Measurements from ENCODE around the gene LMO1.
A peak's percentile ranks its signal among the peaks of the same experiment; 100 is the strongest.

LMO1 gene

GRCh38 chr11:8248786-8249185 lies 14.9 kb downstream of the LMO1 start:
- ATAC-seq: no peak
- no peak for TF ChIP-seq RARB (CRISPR knock-in tag; IDR thresholded peaks at IDR 0.05)
- TF ChIP-seq OSR1 (CRISPR knock-in tag; IDR thresholded peaks at IDR 0.05): no peak
- TF ChIP-seq TCF4 (CRISPR knock-in tag; IDR thresholded peaks at IDR 0.05; ENCODE audit: borderline replicate concordance): no peak
- TF ChIP-seq ARNTL (CRISPR knock-in tag; IDR thresholded peaks at IDR 0.05; ENCODE audit: borderline replicate concordance, low read depth): no peak
- TF ChIP-seq ZNF70 (CRISPR knock-in tag; IDR thresholded peaks at IDR 0.05): no peak
- no peak for TF ChIP-seq ESRRG (CRISPR knock-in tag; IDR thresholded peaks at IDR 0.05)

- ATAC-seq: 0 out of 3 replicates have a peak, but pooled peaks have one; percentile 26
- no peak for TF ChIP-seq PPARA (CRISPR knock-in tag; IDR thresholded peaks at IDR 0.05; ENCODE audit: borderline replicate concordance)
- no peak for TF ChIP-seq OSR1 (CRISPR knock-in tag; IDR thresholded peaks at IDR 0.05)
- no peak for TF ChIP-seq POU6F1 (CRISPR knock-in tag; IDR thresholded peaks at IDR 0.05; ENCODE audit: borderline replicate concordance, low read depth)
- no peak for TF ChIP-seq RARB (CRISPR knock-in tag; IDR thresholded peaks at IDR 0.05)
- TF ChIP-seq CSRNP3 (CRISPR knock-in tag; IDR thresholded peaks at IDR 0.05): no peak
- TF ChIP-seq BACH2 (CRISPR knock-in tag; IDR thresholded peaks at IDR 0.05; ENCODE audit: borderline replicate concordance): no peak
- no peak for TF ChIP-seq ZFP3 (CRISPR knock-in tag; IDR thresholded peaks at IDR 0.05)
These were observed 16.4 kb downstream of the LMO1 start for GRCh38 chr11:8247312-8247711.

- TF ChIP-seq TSHZ2 (CRISPR knock-in tag; IDR thresholded peaks at IDR 0.05): no peak; the same call in 1 of the 2 replicates
- peak; percentile 92 for TF ChIP-seq ZNF70 (CRISPR knock-in tag; IDR thresholded peaks at IDR 0.05)
- ATAC-seq: peak; percentile 29; the same call in 1 of the 3 replicates
These were observed 20.2 kb downstream of the LMO1 start for GRCh38 chr11:8243458-8243857.

- ATAC-seq: peak; percentile 39; the same call in 1 of the 3 replicates
- TF ChIP-seq SNAI2 (CRISPR knock-in tag; IDR thresholded peaks at IDR 0.05) (no peak), CREB5 (CRISPR knock-in tag; IDR thresholded peaks at IDR 0.05; ENCODE audit: low read depth) (no peak), ZNF8 (CRISPR knock-in tag; IDR thresholded peaks at IDR 0.05) (no peak), ZNF565 (CRISPR knock-in tag; conservative IDR thresholded peaks at IDR 0.05; ENCODE audit: low read depth) (no peak), TSHZ2 (CRISPR knock-in tag; IDR thresholded peaks at IDR 0.05) (peak; percentile 39; the same call in 1 of the 2 replicates), PATZ1 (CRISPR knock-in tag; IDR thresholded peaks at IDR 0.05; ENCODE audit: borderline replicate concordance) (no peak), CSRNP3 (CRISPR knock-in tag; IDR thresholded peaks at IDR 0.05) (no peak), ZNF70 (CRISPR knock-in tag; IDR thresholded peaks at IDR 0.05) (no peak), POU6F1 (CRISPR knock-in tag; IDR thresholded peaks at IDR 0.05; ENCODE audit: borderline replicate concordance, low read depth) (no peak), TCF4 (CRISPR knock-in tag; IDR thresholded peaks at IDR 0.05; ENCODE audit: borderline replicate concordance) (peak; percentile 45; the same call in 1 of the 2 replicates), ZFP3 (CRISPR knock-in tag; IDR thresholded peaks at IDR 0.05) (no peak), PPARA (CRISPR knock-in tag; IDR thresholded peaks at IDR 0.05; ENCODE audit: borderline replicate concordance) (no peak)
These were observed 21.0 kb downstream of the LMO1 start for GRCh38 chr11:8242499-8243280.

Data from SK-N-SH treated with all-trans-retinoic acid at 6 μM for 48 hours (cell line).